Liver (tissue), 9 donors: ENCODE results near the gene DCST2. TPM values are rescaled to one million over a fixed set of nuclear protein-coding genes. Genes with fewer than 3 reads are reported as not detected.

ENCODE experiments used
- DNase-seq: peaks from one replicate; pipeline ENCODE4 v3.0.0-alpha.2; 2017; ENCODE audit warnings: low spot score
- H3K27ac ChIP-seq, 2 donors: one replicate each; pipeline ENCODE4 v1.7.0; 2013; ENCODE audit warnings: inconsistent platforms in 2 of 2, low read length in 2 of 2, control low read depth in 1 of 2, low read depth in 1 of 2, mild to moderate bottlenecking in 1 of 2
- H3K27me3 ChIP-seq, 4 donors: one replicate each; pipeline versions ENCODE4 v1.6.1 to v1.7.0; 2013; ENCODE audit warnings: low read length in 3 of 4, inconsistent platforms in 1 of 4, mild to moderate bottlenecking in 1 of 4, moderate library complexity in 1 of 4; ENCODE audit not compliant: control insufficient read depth in 4 of 4, insufficient read depth in 4 of 4
- H3K36me3 ChIP-seq, 4 donors: one replicate each; pipeline versions ENCODE4 v1.6.1 to v1.7.0; 2013; ENCODE audit warnings: low read length in 3 of 4, mild to moderate bottlenecking in 3 of 4, low read depth in 1 of 4, moderate library complexity in 1 of 4; ENCODE audit not compliant: control insufficient read depth in 4 of 4, insufficient read depth in 3 of 4
- H3K4me1 ChIP-seq, 4 donors: one replicate each; pipeline versions ENCODE4 v1.6.1 to v1.7.0; 2013; ENCODE audit warnings: low read length in 3 of 4, mild to moderate bottlenecking in 3 of 4, moderate library complexity in 1 of 4; ENCODE audit not compliant: control insufficient read depth in 4 of 4, insufficient read depth in 4 of 4
- H3K4me3 ChIP-seq, 3 donors: one replicate each; pipeline versions ENCODE4 v1.6.1 to v1.7.0; 2013; ENCODE audit warnings: low read length in 3 of 3, control low read depth in 1 of 3, low read depth in 1 of 3, mild to moderate bottlenecking in 1 of 3
- H3K9ac ChIP-seq, 2 donors: one replicate each; pipeline ENCODE4 v1.7.0; 2013; ENCODE audit warnings: low read length in 2 of 2, mild to moderate bottlenecking in 2 of 2, moderate library complexity in 2 of 2, control low read depth in 1 of 2, low read depth in 1 of 2
- H3K9me3 ChIP-seq, 4 donors: one replicate each; pipeline versions ENCODE4 v1.6.1 to v1.7.0; 2013; ENCODE audit warnings: low read length in 3 of 4; ENCODE audit not compliant: control insufficient read depth in 4 of 4
- ATF3 ChIP-seq: IDR thresholded peaks from 2 replicates; pipeline ENCODE4 v1.6.1; 2016; ENCODE audit warnings: antibody characterized with exemption
- CTCF ChIP-seq: fragments of 150-350 bp; IDR thresholded peaks from 2 replicates; pipeline ENCODE4 v1.5.1; 2017; ENCODE audit warnings: improper control_type of control experiment, low read depth, low read length; ENCODE audit not compliant: missing input control
- FOXA1 ChIP-seq: IDR thresholded peaks from 2 replicates; pipeline ENCODE4 v1.6.1; 2016; ENCODE audit warnings: antibody characterized with exemption
- FOXA2 ChIP-seq: IDR thresholded peaks from 2 replicates; pipeline ENCODE4 v1.6.1; 2016; ENCODE audit warnings: antibody characterized with exemption
- HNF4A ChIP-seq, 2 donors: conservative IDR thresholded peaks; 2 replicates each; pipeline ENCODE4 v1.6.1; 2016; ENCODE audit warnings: antibody characterized with exemption in 2 of 2, mild to moderate bottlenecking in 2 of 2
- HNF4G ChIP-seq: IDR thresholded peaks from 2 replicates; pipeline ENCODE4 v1.6.1; 2016; ENCODE audit warnings: antibody characterized with exemption
- NR2F2 ChIP-seq: IDR thresholded peaks from 2 replicates; pipeline ENCODE4 v1.6.1; 2016; ENCODE audit warnings: antibody characterized with exemption
- RAD21 ChIP-seq, 2 donors: IDR thresholded peaks; 2 replicates each; pipeline ENCODE4 v1.6.1; 2016; ENCODE audit warnings: antibody characterized with exemption in 2 of 2, mild to moderate bottlenecking in 2 of 2
- RXRA ChIP-seq, 2 donors: IDR thresholded peaks; 2 replicates each; pipeline ENCODE4 v1.6.1; 2017 to 2018; ENCODE audit warnings: antibody characterized with exemption in 2 of 2, mild to moderate bottlenecking in 1 of 2
- SP1 ChIP-seq: IDR thresholded peaks from 2 replicates; pipeline ENCODE4 v1.6.1; 2018; ENCODE audit warnings: antibody characterized with exemption, mild to moderate bottlenecking
- TAF1 ChIP-seq: conservative IDR thresholded peaks from 2 replicates; pipeline ENCODE4 v1.6.1; 2016; ENCODE audit warnings: antibody characterized with exemption, mild to moderate bottlenecking
- YY1 ChIP-seq: IDR thresholded peaks from 2 replicates; pipeline ENCODE4 v1.6.1; 2016; ENCODE audit warnings: antibody characterized with exemption, mild to moderate bottlenecking
- WGBS: extraction: QIAGEN DNeasy Blood & Tissue Kit; methylation state at CpG from one replicate; pipeline ENCODE4 v1.1.7; 2013; 5-methylcytosine and 5-hydroxymethylcytosine counted together
- polyA plus RNA-seq, 2 donors: library from polyadenylated mRNA; stranded (reverse) in 1 of 2; unstranded in 1 of 2; fragments of 200-250 nt in 1 of 2; fragments of >200 nt in 1 of 2; fragmentation: Nextera tagmentation in 1 of 2; extraction: Ambion mirVana in 1 of 2; gene quantifications; one replicate each; pipeline versions ENCODE4 v1.2.1 to v1.2.3, GENCODE V29; 2013 to 2015
- total RNA-seq, 2 donors: library from RNA; depleted of rRNA; stranded (reverse); fragments of >200 nt; gene quantifications; one replicate each; pipeline ENCODE4 v1.2.3, GENCODE V29; 2014
- TF ChIP-seq, protein P1 (sequence below): IDR thresholded peaks from 2 replicates; pipeline ENCODE4 v1.6.1; 2016; ENCODE audit warnings: antibody characterized with exemption
- donor health status: healthy.
- donor health status: healthy.
- donor health status: healthy.
- donor health status: healthy.
- donor health status: healthy.

Gene DCST2
- total and polyA plus RNA-seq, 4 donors, result 0.25 to 0.53 (median 0.27) TPM; not detected in 1

DNA sequence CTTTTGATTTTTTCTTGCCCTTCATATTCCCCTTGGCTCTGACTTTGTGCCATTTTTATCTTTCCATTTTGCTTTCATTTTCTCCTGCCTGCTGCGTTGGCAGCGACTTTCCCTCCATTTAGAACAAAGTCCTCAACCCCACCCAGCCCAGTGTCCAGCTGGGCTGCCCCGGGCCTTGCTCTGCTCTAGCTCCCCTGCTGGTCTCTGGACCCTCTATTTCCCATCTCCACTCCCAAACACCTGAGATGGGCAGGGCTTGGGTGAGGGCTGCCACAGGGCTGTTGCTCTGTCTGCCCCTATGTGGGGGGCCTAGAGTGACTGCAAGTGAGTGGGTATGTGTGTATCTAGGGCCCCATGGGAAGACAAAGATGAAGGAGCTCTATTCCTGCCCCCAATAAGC lies 10.2 kb upstream of the DCST2 start:
- no peak for DNase-seq
- Histone ChIP-seq H3K9me3 (no peaks in the 10 kb centered on the region), H3K4me1 (peaks cover 13 to 46% (median 33%) of the 10 kb centered on the region in 4 donors), H3K9ac (peak overlapping the region in 1 of 2 donors; percentile 42), H3K27me3 (no peaks in the 10 kb centered on the region), H3K36me3 (no peaks in the 10 kb centered on the region), H3K27ac (peak overlapping the region; percentile 10 to 81), H3K4me3 (no peak overlapping the region)
- TF ChIP-seq YY1 (peak; percentile 78), HNF4G (no peak), RXRA (IDR thresholded peaks at IDR 0.05) (peak in 1 of 2 donors; percentile 20), HNF4A (conservative IDR thresholded peaks at IDR 0.05) (peak; percentile 72 to 74), SP1 (peak; percentile 73)
- 32% methylated on average over 3 of the region's 3 CpGs for WGBS

DNA sequence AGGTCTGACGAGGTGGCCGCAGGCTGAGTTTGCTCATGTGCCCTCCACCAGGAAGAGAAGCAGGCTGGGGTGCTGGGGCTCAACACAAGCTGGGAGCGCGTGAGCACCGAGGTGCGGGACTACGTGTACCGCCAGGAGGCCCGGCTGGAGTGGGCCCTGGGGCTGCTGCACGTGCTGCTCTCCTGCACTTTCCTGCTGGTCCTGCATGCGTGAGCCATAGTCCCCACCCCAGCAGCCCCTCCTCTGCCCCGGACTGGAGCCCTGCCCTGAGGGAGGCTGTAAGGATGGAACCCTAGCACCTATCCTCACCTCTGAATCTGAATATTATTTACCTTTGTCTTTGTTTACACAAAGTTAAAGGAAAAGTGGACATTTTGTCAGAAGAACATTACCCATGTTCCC lies 9.7 kb upstream of the DCST2 start:
- WGBS, result 54% methylated on average over 12 of the region's 12 CpGs
- DNase-seq, result no peak

DNA sequence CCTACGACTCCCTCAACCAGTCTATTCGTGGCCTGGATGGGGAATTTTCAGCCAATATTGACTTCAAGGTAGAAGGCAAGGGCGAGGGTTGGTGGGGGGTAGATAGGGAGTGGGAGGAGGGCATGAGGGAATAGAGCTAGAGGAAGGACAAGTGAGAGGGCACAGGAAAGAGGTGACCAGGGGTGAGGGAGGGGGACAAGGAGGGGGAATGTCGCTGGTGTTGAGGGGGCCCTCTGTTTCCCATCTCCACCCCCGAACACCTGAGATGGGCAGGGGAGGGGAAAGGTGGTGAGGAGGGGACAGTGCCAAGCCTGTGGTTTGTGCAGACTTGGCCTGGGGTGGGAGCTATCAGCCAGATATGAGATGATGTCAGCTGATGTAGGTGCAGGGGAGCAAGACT lies 9.2 kb upstream of the DCST2 start:
- TF ChIP-seq NR2F2 (no peak), ATF3 (no peak), CTCF (no peak), FOXA1 (no peak), RAD21 (IDR thresholded peaks at IDR 0.05) (no peak), FOXA2 (no peak), RXRA (IDR thresholded peaks at IDR 0.05) (no peak), YY1 (no peak), HNF4G (no peak)
- TF ChIP-seq, protein P1, sequence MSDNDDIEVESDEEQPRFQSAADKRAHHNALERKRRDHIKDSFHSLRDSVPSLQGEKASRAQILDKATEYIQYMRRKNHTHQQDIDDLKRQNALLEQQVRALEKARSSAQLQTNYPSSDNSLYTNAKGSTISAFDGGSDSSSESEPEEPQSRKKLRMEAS, result no peak
- WGBS, result 88% methylated on average over 5 of the region's 5 CpGs
- Histone ChIP-seq H3K27ac (no peak overlapping the region), H3K4me3 (no peak overlapping the region), H3K36me3 (no peaks in the 10 kb centered on the region), H3K4me1 (peaks cover 10 to 43% (median 34%) of the 10 kb centered on the region in 4 donors), H3K9ac (no peak overlapping the region), H3K27me3 (no peaks in the 10 kb centered on the region), H3K9me3 (no peaks in the 10 kb centered on the region)
- no peak for DNase-seq

More for the DNA sequence above, 9.7 kb upstream of the DCST2 start:
- TF ChIP-seq TAF1, result no peak
- peak; percentile 43 for TF ChIP-seq FOXA1
- peak; percentile 58 for TF ChIP-seq FOXA2
- peak overlapping the region in 1 of 2 donors; percentile 42 for H3K9ac ChIP-seq
- no peaks in the 10 kb centered on the region for H3K9me3 ChIP-seq
- no peaks in the 10 kb centered on the region for H3K27me3 ChIP-seq
- peaks cover 13 to 45% (median 34%) of the 10 kb centered on the region in 4 donors for H3K4me1 ChIP-seq
- H3K36me3 ChIP-seq, result no peaks in the 10 kb centered on the region
- H3K27ac ChIP-seq, result peak overlapping the region; percentile 10 to 81
- no peak overlapping the region for H3K4me3 ChIP-seq
